CD14-positive monocyte (primary cell): ENCODE results near the gene PLA2G2C. TPM values are rescaled to one million over a fixed set of nuclear protein-coding genes. Genes with fewer than 3 reads are reported as not detected.

Experiments
- DNase-seq, 3 donors: peaks; one replicate each; pipeline ENCODE4 v3.0.0-alpha.2; 2011 to 2022
- H2AFZ ChIP-seq: 2 replicates; pipeline ENCODE4 v1.6.0; 2012; ENCODE audit warnings: mild to moderate bottlenecking, low read depth, low read length, inconsistent platforms; ENCODE audit not compliant: insufficient read depth, poor library complexity, severe bottlenecking
- H3K27ac ChIP-seq, 2 donors: 1 replicate in 1 of 2; 2 replicates in 1 of 2; pipeline ENCODE4 v1.5.1; 2012 to 2013; ENCODE audit warnings: low read length in 2 of 2, control low read depth in 1 of 2, inconsistent platforms in 1 of 2, low read depth in 1 of 2, mild to moderate bottlenecking in 1 of 2
- H3K27me3 ChIP-seq, 2 donors: one replicate each; pipeline versions ENCODE4 v1.6.0 to v1.6.1; 2011 to 2013; ENCODE audit warnings: low read length in 2 of 2; ENCODE audit not compliant: control insufficient read depth in 2 of 2, insufficient read depth in 2 of 2
- H3K36me3 ChIP-seq, 2 donors: replicated peaks in 1 of 2; 1 replicate in 1 of 2; 2 replicates in 1 of 2; pipeline versions ENCODE4 v1.5.1 to v1.6.1; 2012 to 2013; ENCODE audit warnings: low read length in 2 of 2, control low read depth in 1 of 2, inconsistent platforms in 1 of 2, mild to moderate bottlenecking in 1 of 2; ENCODE audit not compliant: insufficient read depth in 2 of 2, control insufficient read depth in 1 of 2
- H3K4me1 ChIP-seq, 2 donors: 1 replicate in 1 of 2; 2 replicates in 1 of 2; pipeline versions ENCODE4 v1.5.1 to v1.6.1; 2012 to 2013; ENCODE audit warnings: low read length in 2 of 2, control low read depth in 1 of 2, inconsistent platforms in 1 of 2, mild to moderate bottlenecking in 1 of 2, moderate library complexity in 1 of 2; ENCODE audit not compliant: insufficient read depth in 2 of 2, control insufficient read depth in 1 of 2
- H3K4me2 ChIP-seq: replicated peaks from 2 replicates; pipeline ENCODE3; 2012; ENCODE audit warnings: low read length, moderate library complexity, mild to moderate bottlenecking; ENCODE audit not compliant: poor library complexity, severe bottlenecking; ENCODE audit errors: extremely low read depth
- H3K4me3 ChIP-seq, 3 experiments: fragments of 200-600 bp in 1 of 3; sonication (generic) in 1 of 3; replicated peaks in 1 of 3; 1 replicate in 2 of 3; 2 replicates in 1 of 3; pipeline ENCODE4 v1.5.1; 2011 to 2013; ENCODE audit warnings: low read length in 3 of 3, mild to moderate bottlenecking in 3 of 3, control low read depth in 2 of 3, low read depth in 2 of 3, inconsistent platforms in 1 of 3, moderate library complexity in 1 of 3
- H3K79me2 ChIP-seq: 2 replicates; pipeline ENCODE4 v1.6.0; 2012; ENCODE audit warnings: mild to moderate bottlenecking, control low read depth, inconsistent platforms, low read length, moderate library complexity; ENCODE audit not compliant: insufficient read depth
- H3K9ac ChIP-seq: 2 replicates; pipeline ENCODE4 v1.6.0; 2017; ENCODE audit warnings: low read length, mild to moderate bottlenecking; ENCODE audit not compliant: insufficient read depth, poor library complexity, severe bottlenecking
- H3K9me3 ChIP-seq, 2 donors: replicated peaks in 1 of 2; 1 replicate in 1 of 2; 2 replicates in 1 of 2; pipeline versions ENCODE4 v1.5.1 to v1.6.1; 2012 to 2013; ENCODE audit warnings: low read length in 2 of 2, control low read depth in 1 of 2; ENCODE audit not compliant: control insufficient read depth in 1 of 2, insufficient read depth in 1 of 2
- H4K20me1 ChIP-seq: 2 replicates; pipeline ENCODE4 v1.6.0; 2012; ENCODE audit warnings: mild to moderate bottlenecking, low read length, control low read depth, moderate library complexity; ENCODE audit not compliant: insufficient read depth
- H3K27ac Mint-ChIP-seq, 7 donors: one replicate each; pipeline ENCODE4 v1.8.0; 2020; ENCODE audit warnings: mild to moderate bottlenecking in 7 of 7, mixed read lengths in 7 of 7, moderate library complexity in 6 of 7, inconsistent platforms in 2 of 7
- H3K27me3 Mint-ChIP-seq, 3 donors: one replicate each; pipeline ENCODE4 v1.8.0; 2021 to 2022; ENCODE audit warnings: low read depth in 3 of 3, mild to moderate bottlenecking in 3 of 3, mixed read lengths in 3 of 3, moderate library complexity in 3 of 3, inconsistent platforms in 1 of 3
- H3K36me3 Mint-ChIP-seq, 2 donors: one replicate each; pipeline ENCODE4 v1.8.0; 2020; ENCODE audit warnings: mixed read lengths in 2 of 2, inconsistent platforms in 1 of 2, mild to moderate bottlenecking in 1 of 2
- H3K4me1 Mint-ChIP-seq: one replicate; pipeline ENCODE4 v1.8.0; 2020; ENCODE audit warnings: mild to moderate bottlenecking, mixed read lengths
- H3K4me3 Mint-ChIP-seq, 2 donors: one replicate each; pipeline ENCODE4 v1.8.0; 2020; ENCODE audit warnings: mild to moderate bottlenecking in 2 of 2, mixed read lengths in 2 of 2, moderate library complexity in 1 of 2
- H3K9me3 Mint-ChIP-seq, 7 donors: one replicate each; pipeline ENCODE4 v1.8.0; 2020 to 2022; ENCODE audit warnings: mixed read lengths in 7 of 7, mild to moderate bottlenecking in 6 of 7, moderate library complexity in 6 of 7, inconsistent platforms in 2 of 7
- WGBS: methylation state at CpG from one replicate; pipeline ENCODE4 v1.1.5; 2013; ENCODE audit warnings: missing lambda C conversion rate; ENCODE audit not compliant: insufficient coverage; 5-methylcytosine and 5-hydroxymethylcytosine counted together
- intact Hi-C, 2 donors: fragments of 100-400 bp; cut with micrococcal nuclease; formaldehyde crosslinking; loops; one replicate each; pipeline versions ENCODE4 v1.15.0 to v1.15.1; 2023
- polyA plus RNA-seq, 3 donors: library from polyadenylated mRNA; depleted of rRNA in 1 of 3; unstranded in 2 of 3; stranded (reverse) in 1 of 3; fragments of 300-500 nt in 2 of 3; fragments of >200 nt in 1 of 3; fragmentation: Illumina TruSeq in 2 of 3; gene quantifications; 1 replicate in 2 of 3; 2 replicates in 1 of 3; pipeline ENCODE4 v1.2.3, GENCODE V29; 2012 to 2021
- TF ChIP-seq, protein P1 (sequence below): fragments of 200-600 bp; IDR thresholded peaks from one replicate; pipeline ENCODE4 v1.8.0; 2022; ENCODE audit warnings: antibody characterized with exemption, mild to moderate bottlenecking

The PLA2G2C gene
- polyA plus RNA-seq, 3 donors, result 0.07 to 0.40 TPM; not detected in 1

DNA sequence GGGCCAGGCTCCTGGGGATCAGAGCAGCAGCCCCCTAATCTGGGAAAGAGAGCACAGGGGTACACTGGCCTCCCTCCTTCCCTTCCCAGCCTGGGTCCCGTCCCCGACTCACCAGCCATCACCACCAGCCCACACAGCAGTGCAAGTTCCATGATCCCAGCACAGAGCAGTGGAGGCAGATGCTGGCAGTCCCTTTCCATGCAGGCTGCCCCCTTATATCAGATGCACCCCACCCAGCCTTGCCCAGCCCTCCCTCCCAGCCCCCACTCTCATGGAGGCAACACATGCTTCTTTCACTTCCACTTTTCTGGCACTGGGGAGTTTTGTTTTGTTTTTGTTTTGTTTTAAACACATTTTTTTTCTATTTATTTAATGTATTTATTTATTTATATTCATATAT lies 67.0 kb downstream of the PLA2G2C start, which contains the start of gene PLA2G2D:
Gene PLA2G2D, minus strand, starts transcription at position 190 of the 400 bp plus-strand sequence. Its CDS starts 38 bp downstream, at position 152.
- no peaks in the 10 kb centered on the region for H3K36me3 Mint-ChIP-seq
- H3K4me1 ChIP-seq, result peaks cover 11 to 15% of the 10 kb centered on the region in 2 donors
- no peaks in the 10 kb centered on the region for H3K9me3 ChIP-seq
- H3K36me3 ChIP-seq, result no peaks in the 10 kb centered on the region
- no peak within 1 kb of the TSS for H2AFZ ChIP-seq
- intact Hi-C loops, result no loop called here
- no peak within 1 kb of the TSS for H3K4me2 ChIP-seq
- WGBS, result 83% methylated on average over 2 of the region's 2 CpGs
- TF ChIP-seq, protein P1, sequence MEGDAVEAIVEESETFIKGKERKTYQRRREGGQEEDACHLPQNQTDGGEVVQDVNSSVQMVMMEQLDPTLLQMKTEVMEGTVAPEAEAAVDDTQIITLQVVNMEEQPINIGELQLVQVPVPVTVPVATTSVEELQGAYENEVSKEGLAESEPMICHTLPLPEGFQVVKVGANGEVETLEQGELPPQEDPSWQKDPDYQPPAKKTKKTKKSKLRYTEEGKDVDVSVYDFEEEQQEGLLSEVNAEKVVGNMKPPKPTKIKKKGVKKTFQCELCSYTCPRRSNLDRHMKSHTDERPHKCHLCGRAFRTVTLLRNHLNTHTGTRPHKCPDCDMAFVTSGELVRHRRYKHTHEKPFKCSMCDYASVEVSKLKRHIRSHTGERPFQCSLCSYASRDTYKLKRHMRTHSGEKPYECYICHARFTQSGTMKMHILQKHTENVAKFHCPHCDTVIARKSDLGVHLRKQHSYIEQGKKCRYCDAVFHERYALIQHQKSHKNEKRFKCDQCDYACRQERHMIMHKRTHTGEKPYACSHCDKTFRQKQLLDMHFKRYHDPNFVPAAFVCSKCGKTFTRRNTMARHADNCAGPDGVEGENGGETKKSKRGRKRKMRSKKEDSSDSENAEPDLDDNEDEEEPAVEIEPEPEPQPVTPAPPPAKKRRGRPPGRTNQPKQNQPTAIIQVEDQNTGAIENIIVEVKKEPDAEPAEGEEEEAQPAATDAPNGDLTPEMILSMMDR, result no peak
- H3K27me3 ChIP-seq, result peaks cover 0 to 2% of the 10 kb centered on the region in 2 donors
- H3K9ac ChIP-seq, result no peak within 1 kb of the TSS
- H4K20me1 ChIP-seq, result no peaks in the 10 kb centered on the region
- peaks cover 19% of the 10 kb centered on the region for H3K4me1 Mint-ChIP-seq
- H3K27ac ChIP-seq, result no peak within 1 kb of the TSS
- peaks cover 3 to 13% (median 9%) of the 10 kb centered on the region in 3 donors for H3K27me3 Mint-ChIP-seq
- H3K9me3 Mint-ChIP-seq, result peaks cover 0 to 1% (median 0%) of the 10 kb centered on the region in 7 donors
- peak within 1 kb of the TSS in 4 of 7 donors; percentile 17 to 76 (median 46) for H3K27ac Mint-ChIP-seq
- no peak for DNase-seq
- H3K4me3 ChIP-seq, result no peak within 1 kb of the TSS
- H3K79me2 ChIP-seq, result no peaks in the 10 kb centered on the region
- peak within 1 kb of the TSS in 1 of 2 donors; percentile 65 for H3K4me3 Mint-ChIP-seq

DNA sequence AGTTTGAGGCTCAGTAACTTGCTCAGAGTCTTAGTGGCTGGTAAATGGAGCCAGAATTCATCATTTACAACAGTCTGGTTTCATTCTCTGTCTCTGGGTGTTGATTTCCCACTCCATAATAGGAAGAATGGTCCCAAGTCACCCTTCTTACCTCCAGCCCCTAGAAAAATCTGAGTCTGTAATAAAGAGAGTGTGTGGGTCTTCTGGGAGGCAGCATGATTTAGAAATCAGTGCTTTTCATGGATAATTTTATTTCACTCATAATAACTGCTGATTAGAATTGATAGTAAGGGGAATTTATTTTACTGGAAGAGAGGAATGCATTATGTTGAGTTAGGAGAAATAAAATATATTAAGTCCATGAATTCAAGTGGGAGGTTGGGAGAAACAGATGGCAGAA lies 69.1 kb downstream of the PLA2G2C start:
- Histone ChIP-seq H3K27ac (no peak overlapping the region), H3K4me1 (peaks cover 8% of the 10 kb centered on the region in 2 donors), H3K36me3 (no peaks in the 10 kb centered on the region), H3K4me3 (no peak overlapping the region), H3K4me2 (no peak overlapping the region), H3K27me3 (peaks cover 0 to 2% of the 10 kb centered on the region in 2 donors), H4K20me1 (no peaks in the 10 kb centered on the region), H2AFZ (no peak overlapping the region), H3K79me2 (no peaks in the 10 kb centered on the region), H3K9me3 (no peaks in the 10 kb centered on the region), H3K9ac (no peak overlapping the region)
- H3K27me3 Mint-ChIP-seq, result peaks cover 8 to 10% (median 8%) of the 10 kb centered on the region in 3 donors
- no peak for DNase-seq
- peaks cover 11% of the 10 kb centered on the region for H3K4me1 Mint-ChIP-seq
- no peak overlapping the region for H3K27ac Mint-ChIP-seq
- no peak overlapping the region for H3K4me3 Mint-ChIP-seq
- no peaks in the 10 kb centered on the region for H3K36me3 Mint-ChIP-seq
- intact Hi-C loops, result no loop called here
- H3K9me3 Mint-ChIP-seq, result peaks cover 0 to 2% (median 0%) of the 10 kb centered on the region in 7 donors
- TF ChIP-seq, protein P1, result no peak
